NCI-H2107 treated with DMSO at 0.1 percent for 48 hours (cell line): ENCODE data around the gene APPL2.
A peak's percentile ranks its signal among the peaks of the same experiment; 100 is the strongest.
"Not testable (repeated sequence)": the region's sequence is repeated elsewhere in the genome, so short reads cannot be mapped to it uniquely, and the experiment has no call there.

Experiments used
- DNase-seq: peaks from one replicate; lab custom pipeline; 2025; ENCODE audit not compliant: unreplicated experiment; lab: John Stamatoyannopoulos, UW

APPL2 gene

GRCh38 chr12:105198961-105199360 lies 37.0 kb downstream of the APPL2 start:
- no peak for DNase-seq

- no peak for DNase-seq
Observed at GRCh38 chr12:105196090-105196489, 39.9 kb downstream of the APPL2 start.

GRCh38 chr12:105194947-105195346 lies 41.0 kb downstream of the APPL2 start:
- DNase-seq = no peak

- no peak for DNase-seq
Observed at GRCh38 chr12:105192624-105193225, 43.2 kb downstream of the APPL2 start.

- no peak for DNase-seq
Observed at GRCh38 chr12:105190530-105190929, 45.4 kb downstream of the APPL2 start.

GRCh38 chr12:105189293-105189692 lies 46.7 kb downstream of the APPL2 start:
- no peak for DNase-seq

- not testable (repeated sequence) for DNase-seq
Observed at GRCh38 chr12:105183976-105184375, 52.0 kb downstream of the APPL2 start.

- not testable (repeated sequence) for DNase-seq
Observed at GRCh38 chr12:105183406-105183805, 52.6 kb downstream of the APPL2 start.

GRCh38 chr12:105179114-105179513 lies 56.9 kb downstream of the APPL2 start:
- not testable (repeated sequence) for DNase-seq

- DNase-seq = no peak
Observed at GRCh38 chr12:105177208-105177607, 58.8 kb downstream of the APPL2 start.

- no peak for DNase-seq
Observed at GRCh38 chr12:105175397-105175990, 60.5 kb downstream of the APPL2 start.

GRCh38 chr12:105171691-105172436 lies 64.1 kb downstream of the APPL2 start:
- no peak for DNase-seq

- DNase-seq = no peak
Observed at GRCh38 chr12:105170139-105170538, 65.8 kb downstream of the APPL2 start.

- no peak for DNase-seq
Observed at GRCh38 chr12:105168006-105168405, 68.0 kb downstream of the APPL2 start.

GRCh38 chr12:105167346-105167745 lies 68.6 kb downstream of the APPL2 start:
- no peak for DNase-seq

GRCh38 chr12:105166736-105167135 lies 69.2 kb downstream of the APPL2 start:
- no peak for DNase-seq

GRCh38 chr12:105164068-105164467 lies 71.9 kb downstream of the APPL2 start:
- peak; percentile 24 for DNase-seq

GRCh38 chr12:105162174-105162573 lies 73.8 kb downstream of the APPL2 start:
- no peak for DNase-seq

- DNase-seq = no peak
Observed at GRCh38 chr12:105158876-105159275, 77.1 kb downstream of the APPL2 start.

- no peak for DNase-seq
Observed at GRCh38 chr12:105157606-105158005, 78.4 kb downstream of the APPL2 start.

- DNase-seq = no peak
Observed at GRCh38 chr12:105156260-105156659, 79.7 kb downstream of the APPL2 start.

- DNase-seq = no peak
Observed at GRCh38 chr12:105142259-105142658, 93.7 kb downstream of the APPL2 start.
